HG03521 (cell line): Measurements from ENCODE around the gene FIBP.
"Not testable (repeated sequence)": the region's sequence is repeated elsewhere in the genome, so short reads cannot be mapped to it uniquely, and the experiment has no call there.

Experiments used
- ATAC-seq: cut with Tn5 transposase; IDR thresholded peaks from one replicate; pipeline ENCODE4 v1.9.1; 2021; ENCODE audit warnings: mild to moderate bottlenecking, moderate library complexity; ENCODE audit not compliant: unreplicated experiment

FIBP gene

DNA sequence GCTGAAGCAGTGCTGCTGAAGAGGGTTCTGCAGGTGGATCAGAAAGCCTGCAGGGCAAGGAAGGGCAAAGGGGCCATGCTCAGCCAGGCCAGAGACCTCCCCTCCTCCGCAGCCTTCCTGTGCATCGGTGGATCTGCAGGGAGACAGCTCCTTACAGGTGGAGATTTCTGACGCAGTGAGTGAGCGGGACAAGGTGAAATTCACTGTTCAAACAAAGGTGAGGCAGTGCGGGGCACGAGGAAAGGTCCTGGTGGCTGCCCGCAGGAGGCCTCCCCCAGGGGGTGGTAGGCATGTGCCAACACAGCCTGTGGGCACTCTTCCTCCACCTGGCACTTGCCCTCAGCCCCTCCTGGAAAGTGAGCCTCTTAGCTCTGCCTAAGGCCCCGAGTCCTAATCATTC, 38.9 kb downstream of the FIBP start:
- no peak for ATAC-seq

DNA sequence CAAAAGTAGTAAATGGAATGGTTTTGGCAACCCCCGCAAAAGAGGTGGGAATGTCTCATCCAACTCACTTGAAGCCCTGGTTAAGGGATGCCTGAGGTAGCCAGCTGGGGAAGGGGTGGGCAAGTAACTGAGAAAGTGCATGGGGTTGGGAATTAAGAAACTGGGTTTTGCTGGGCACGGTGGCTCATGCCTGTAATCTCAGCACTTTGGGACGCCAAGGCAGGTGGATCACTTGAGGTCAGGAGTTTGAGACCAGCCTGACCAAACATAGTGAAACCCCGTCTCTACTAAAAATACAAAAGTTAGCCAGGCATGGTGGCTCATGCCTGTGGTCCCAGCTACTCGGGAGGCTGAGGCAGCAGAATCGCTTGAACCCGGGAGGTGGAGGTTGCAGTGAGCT, 39.6 kb downstream of the FIBP start:
- ATAC-seq, result not testable (repeated sequence)

DNA sequence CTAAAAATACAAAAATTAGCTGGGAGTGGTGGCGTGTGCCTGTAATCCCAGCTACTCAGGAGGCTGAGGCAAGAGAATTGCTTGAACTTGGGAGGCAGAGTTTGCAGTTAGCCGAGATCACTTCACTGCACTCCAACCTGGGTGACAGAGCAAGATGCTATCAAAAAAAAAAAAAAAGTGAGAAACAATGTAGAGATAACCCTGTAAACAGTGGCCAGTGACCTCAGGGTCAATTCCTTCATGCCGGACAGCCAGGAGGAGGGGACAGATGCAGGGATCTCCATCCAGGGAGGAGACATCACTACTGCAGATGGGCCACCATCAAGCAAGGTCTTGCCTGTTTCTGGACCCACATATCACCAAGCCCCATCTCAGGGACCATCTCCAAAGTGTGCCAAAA, 40.5 kb downstream of the FIBP start:
- no peak for ATAC-seq

DNA sequence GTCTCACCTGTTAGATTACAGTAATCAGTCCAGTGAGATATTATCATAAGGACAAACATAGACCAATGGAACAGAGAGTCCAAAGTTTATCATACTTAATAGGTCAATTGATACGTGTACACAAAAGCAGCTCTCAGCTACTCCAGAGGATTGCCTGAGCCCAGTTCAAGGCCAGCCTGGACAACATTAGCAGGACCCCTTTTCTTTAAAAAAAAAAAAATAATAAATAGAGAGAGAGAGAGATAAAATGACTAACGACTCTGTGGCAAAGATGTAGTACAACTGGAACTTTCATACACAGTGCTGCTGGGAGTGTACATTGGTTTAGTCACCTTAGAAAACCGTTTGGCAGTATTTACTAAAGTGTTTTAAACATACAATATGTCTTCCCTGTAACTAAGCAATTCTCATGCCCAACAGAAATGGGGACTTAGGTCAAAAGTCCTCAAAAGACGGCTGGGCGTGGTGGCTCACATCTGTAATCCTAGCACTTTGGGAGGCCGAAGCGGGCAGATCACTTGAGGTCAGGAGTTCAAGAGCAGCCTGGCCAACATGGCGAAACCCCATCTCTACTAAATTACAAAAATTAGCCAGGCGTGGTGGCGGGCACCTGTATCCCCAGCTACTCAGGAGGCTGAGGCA, 43.9 kb downstream of the FIBP start:
- ATAC-seq, result no peak

DNA sequence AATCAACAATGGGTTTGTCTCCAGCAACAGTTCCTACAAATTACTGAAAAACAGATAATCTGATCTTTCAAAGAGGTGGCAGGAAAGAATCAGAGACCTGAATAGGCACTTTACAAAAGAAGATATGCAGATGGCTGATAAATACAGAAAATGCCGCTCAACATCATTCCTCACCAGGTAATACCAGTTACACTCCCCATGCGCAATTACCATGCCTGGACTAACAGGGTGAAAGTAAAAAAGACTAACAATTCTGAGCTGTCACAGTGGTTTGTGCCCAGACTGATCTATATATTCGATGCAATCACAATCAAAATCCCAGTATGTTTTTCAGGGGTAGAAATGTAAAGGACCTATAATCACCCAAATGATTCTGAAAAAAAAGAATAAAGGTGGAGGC, 44.5 kb downstream of the FIBP start:
- no peak for ATAC-seq

DNA sequence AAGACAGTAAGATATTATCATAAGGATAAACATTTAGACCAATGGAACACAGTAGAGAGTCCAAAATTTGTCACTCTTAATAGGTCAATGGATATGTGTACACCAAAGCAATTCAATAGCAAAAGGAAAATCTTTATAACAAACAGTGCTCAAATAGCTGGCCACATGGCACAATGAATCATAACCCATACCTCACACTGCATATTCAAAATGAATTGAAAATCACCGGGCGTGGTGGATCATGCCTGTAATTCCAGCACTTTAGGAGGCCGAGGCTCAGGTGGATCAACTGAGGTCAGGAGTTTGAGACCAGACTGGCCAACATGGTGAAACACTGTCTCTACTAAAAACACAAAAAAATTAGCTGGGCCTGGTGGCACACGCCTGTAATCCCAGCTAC, 46.1 kb downstream of the FIBP start:
- no peak for ATAC-seq

DNA sequence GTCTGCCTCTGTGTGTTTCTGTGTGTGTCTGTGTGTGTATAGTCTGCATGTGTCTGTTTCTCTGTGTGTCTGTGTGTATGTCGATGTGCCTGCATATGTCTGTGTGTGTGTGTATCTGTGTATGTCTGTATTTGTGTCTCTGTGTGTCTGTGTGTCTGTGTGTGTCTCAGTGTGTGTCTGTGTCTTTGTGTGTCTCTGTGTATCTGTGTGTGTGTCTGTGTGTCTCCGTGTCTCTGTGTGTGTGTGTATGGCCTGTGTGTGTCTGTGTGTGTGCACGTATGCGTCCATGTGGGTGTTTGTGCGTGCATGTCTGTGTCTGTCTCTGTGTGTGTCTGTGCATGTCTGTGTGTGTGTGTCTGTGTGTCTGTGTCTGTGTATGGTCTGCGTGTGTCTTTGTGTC, 54.1 kb downstream of the FIBP start:
- no peak for ATAC-seq
